22Rv1 (cell line): ENCODE results near the gene DGKG.

Experiments used
- CTCF ChIP-seq: fragments of 450-650 bp; IDR thresholded peaks from 2 replicates; pipeline ENCODE4 v1.5.1; 2017; ENCODE audit warnings: mild to moderate bottlenecking
- ZFX ChIP-seq: fragments of 450-650 bp; IDR thresholded peaks from 2 replicates; pipeline ENCODE4 v1.6.1; 2017; ENCODE audit warnings: antibody characterized with exemption, borderline replicate concordance

GRCh38 chr3:186356152-186356551 lies 5.9 kb downstream of the DGKG start:
- TF ChIP-seq CTCF: no peak
- no peak for TF ChIP-seq ZFX
